HepG2 (cell line): ENCODE data around the gene FZD8. TPM values are rescaled to one million over a fixed set of nuclear protein-coding genes. Genes with fewer than 3 reads are reported as not detected.

Source experiments
- ATAC-seq: fragments of 200-7000 bp; cut with Tn5 transposase; 3 replicates; pipeline ENCODE4 v1.9.1; 2020; ENCODE audit warnings: mild to moderate bottlenecking, moderate library complexity
- BruUV-seq: library from RNA; stranded (reverse); fragments of 400-500 nt; replicated peaks from 2 replicates; lab custom pipeline; 2021; lab: Mats Ljungman, UMichigan
- CTCF ChIA-PET: fragments of 300-600 bp; formaldehyde crosslinking; extraction: SDS; loops from one replicate; lab custom pipeline; 2021; ENCODE audit warnings: low total read pairs, inconsistent platforms, low intra/inter-chr PET ratio; lab: Yijun Ruan, JAX
- POLR2A ChIA-PET: fragments of 350-600 bp; sonication (Branson Sonifier 250); formaldehyde crosslinking; loops from one replicate; lab custom pipeline; 2020; ENCODE audit warnings: antibody characterized with exemption, inconsistent platforms; lab: Yijun Ruan, JAX
- DNase-seq: peaks from one replicate; pipeline ENCODE4 v3.0.0-alpha.2; 2015; ENCODE audit warnings: low spot score
- FAIRE-seq: peaks from 3 replicates; lab custom pipeline; 2011; peaks lifted over from hg19 to GRCh38; lab: Jason Lieb, UNC
- H2AFZ ChIP-seq: one replicate; pipeline ENCODE4 v1.6.1; 2011; ENCODE audit warnings: low read length, inconsistent platforms
- H3K27ac ChIP-seq: fragments of 300-600 bp; 3 replicates; pipeline ENCODE4 v1.8.0; 2011; ENCODE audit warnings: mixed run types, mild to moderate bottlenecking, mixed read lengths, low read length, inconsistent platforms; ENCODE audit not compliant: insufficient read depth; ENCODE audit errors: extremely low read length
- H3K27me3 ChIP-seq, 2 experiments: fragments of 200-600 bp in 1 of 2; 2 replicates in 1 of 2; 3 replicates in 1 of 2; pipeline versions ENCODE4 v1.6.0 to v1.8.0; 2011; ENCODE audit warnings: low read length in 2 of 2, mild to moderate bottlenecking in 2 of 2, moderate library complexity in 2 of 2, inconsistent platforms in 1 of 2; ENCODE audit not compliant: insufficient read depth in 2 of 2, control insufficient read depth in 1 of 2
- H3K36me3 ChIP-seq, 2 experiments: fragments of 200-600 bp in 1 of 2; replicated peaks in 1 of 2; 2 replicates in 1 of 2; 3 replicates in 1 of 2; pipeline versions ENCODE4 v1.5.1 to v1.8.0; 2011; ENCODE audit warnings: low read length in 2 of 2, inconsistent platforms in 1 of 2; ENCODE audit not compliant: insufficient read depth in 2 of 2, control insufficient read depth in 1 of 2
- H3K4me1 ChIP-seq: 2 replicates; pipeline ENCODE4 v1.5.1; 2012; ENCODE audit warnings: low read length, inconsistent platforms; ENCODE audit not compliant: insufficient read depth
- H3K4me2 ChIP-seq: 2 replicates; pipeline ENCODE4 v1.6.0; 2011; ENCODE audit warnings: low read depth, low read length, inconsistent platforms
- H3K4me3 ChIP-seq, 3 experiments: fragments of 200-600 bp in 1 of 3; sonication (generic), shearing (Covaris generic) in 1 of 3; replicated peaks in 1 of 3; 2 replicates each; pipeline ENCODE4 v1.5.1; 2011 to 2016; ENCODE audit warnings: low read length in 3 of 3, inconsistent platforms in 2 of 3, low read depth in 2 of 3, mild to moderate bottlenecking in 2 of 3, control low read depth in 1 of 3, mixed read lengths in 1 of 3; ENCODE audit not compliant: insufficient read depth in 1 of 3
- H3K79me2 ChIP-seq: one replicate; pipeline ENCODE4 v1.6.1; 2011; ENCODE audit warnings: low read length, inconsistent platforms; ENCODE audit not compliant: insufficient read depth
- H3K9ac ChIP-seq: 2 replicates; pipeline ENCODE4 v1.6.0; 2011; ENCODE audit warnings: mild to moderate bottlenecking, low read depth, low read length, inconsistent platforms; ENCODE audit not compliant: insufficient read depth
- H3K9me3 ChIP-seq: 2 replicates; pipeline ENCODE4 v1.5.1; 2012; ENCODE audit warnings: mild to moderate bottlenecking, low read length
- H4K20me1 ChIP-seq: 2 replicates; pipeline ENCODE4 v1.6.0; 2011; ENCODE audit warnings: inconsistent platforms, mild to moderate bottlenecking, low read length, moderate library complexity; ENCODE audit not compliant: insufficient read depth
- DZIP1 ChIP-seq: sonication (generic); formaldehyde crosslinking; IDR thresholded peaks from 2 replicates; pipeline ENCODE4 v1.5.0; 2020; ENCODE audit warnings: mild to moderate bottlenecking, missing genetic modification reagents
- KAT8 ChIP-seq: IDR thresholded peaks from 2 replicates; pipeline ENCODE4 v1.6.1; 2016; ENCODE audit warnings: missing genetic modification reagents, missing compliant biosample characterization
- MED1 ChIP-seq: sonication (generic); formaldehyde crosslinking; IDR thresholded peaks from 2 replicates; pipeline ENCODE4 v1.4.0; 2020; ENCODE audit warnings: missing genetic modification reagents
- ZNF10 ChIP-seq: sonication (generic); formaldehyde crosslinking; IDR thresholded peaks from 2 replicates; pipeline ENCODE4 v1.4.0; 2020; ENCODE audit warnings: mild to moderate bottlenecking, low read depth, missing genetic modification reagents, borderline replicate concordance
- ZNF281 ChIP-seq: sonication (generic); formaldehyde crosslinking; IDR thresholded peaks from 2 replicates; pipeline ENCODE4 v1.4.0; 2020; ENCODE audit warnings: missing genetic modification reagents, borderline replicate concordance
- WGBS: methylation state at CpG from one replicate; pipeline ENCODE4 v1.1.6; 2017; ENCODE audit warnings: low lambda C conversion rate; 5-methylcytosine and 5-hydroxymethylcytosine counted together
- in situ Hi-C: cut with HindIII; loops from 2 replicates; pipeline ENCODE4 v1.10.0; 2017; ENCODE audit warnings: low pct_unique_long_range_greater_than_20kb; ENCODE audit not compliant: extremely low pct_ligation_motif_present
- intact Hi-C: fragments of 100-400 bp; cut with micrococcal nuclease; formaldehyde crosslinking; loops from one replicate; pipeline ENCODE4 v1.10.0; 2022; ENCODE audit not compliant: unreplicated experiment
- polyA plus RNA-seq, 8 experiments: library from polyadenylated mRNA; depleted of rRNA in 3 of 8; stranded (reverse) in 7 of 8; unstranded in 1 of 8; fragments of >200 nt; fragmentation: Illumina TruSeq in 4 of 8; extraction: Trizol in 4 of 8; gene quantifications; 2 replicates each; pipeline versions ENCODE4 v1.2.1 to v1.2.3, GENCODE V29; 2011 to 2016; ENCODE audit warnings: low read depth in 4 of 8, missing spikeins in 1 of 8, mixed read lengths in 1 of 8; ENCODE audit not compliant: insufficient read depth in 1 of 8
- total RNA-seq, 5 experiments: library from RNA; depleted of rRNA; stranded (reverse); fragments of >200 nt; fragmentation: Illumina TruSeq; extraction: Trizol; gene quantifications; 2 replicates each; pipeline ENCODE4 v1.2.3, GENCODE V29; 2016; ENCODE audit warnings: low read depth in 1 of 5

FZD8 gene
- total and polyA plus RNA-seq, 2 of the 13 experiments (the other 11 are each of a cell fraction or from before 2014, with no cell fraction given), result 0.05 to 0.07 TPM

GRCh38 chr10:35675846-35676245, 33.8 kb upstream of the FZD8 start:
- H3K9ac ChIP-seq, result no peak overlapping the region
- in situ Hi-C loops (no loop called here), intact Hi-C loops (no loop called here)
- 0 out of 5 replicates have a peak, but pooled peaks cover 0 to 3% of the 10 kb centered on the region in 2 experiments for H3K27me3 ChIP-seq
- FAIRE-seq, result no peak
- H3K27ac ChIP-seq, result no peak overlapping the region
- no peaks in the 10 kb centered on the region for H3K36me3 ChIP-seq
- BruUV-seq, result no TSS peak
- POLR2A ChIA-PET, result no interaction called here
- no peak overlapping the region for H3K4me2 ChIP-seq
- no peak overlapping the region for H2AFZ ChIP-seq
- no peak for ATAC-seq
- H3K9me3 ChIP-seq, result no peaks in the 10 kb centered on the region
- CTCF ChIA-PET, result no interaction called here
- no peaks in the 10 kb centered on the region for H4K20me1 ChIP-seq
- H3K4me3 ChIP-seq, result no peak overlapping the region
- no peaks in the 10 kb centered on the region for H3K4me1 ChIP-seq
- 0% methylated on average over 1 of the region's 1 CpG for WGBS
- no peak for DNase-seq
- H3K79me2 ChIP-seq, result no peaks in the 10 kb centered on the region
- TF ChIP-seq KAT8 (CRISPR knock-in tag) (no peak), DZIP1 (CRISPR knock-in tag) (no peak), ZNF281 (CRISPR knock-in tag) (no peak), ZNF10 (CRISPR knock-in tag) (no peak), MED1 (CRISPR knock-in tag) (no peak)
